Measurements from ENCODE around the gene MRPL43.

MRPL43 gene

DNA sequence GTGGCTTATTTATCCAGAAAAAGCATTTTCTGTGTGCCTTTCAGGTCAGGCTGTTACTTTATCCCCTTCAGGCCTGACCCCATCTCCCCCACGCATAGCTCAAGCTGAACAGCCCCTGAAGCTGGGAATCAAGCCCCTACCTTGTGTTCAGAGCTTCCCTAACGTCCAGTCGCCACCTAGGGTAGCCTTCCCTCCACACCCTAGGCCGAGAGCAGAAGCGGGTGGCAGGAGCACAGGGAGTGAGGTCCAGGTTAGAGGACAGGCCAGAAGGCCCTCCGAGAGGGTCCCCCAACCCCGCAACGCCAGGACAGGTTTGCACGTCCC lies 18.5 kb downstream of the MRPL43 start:
- in situ Hi-C loops (cut with MboI; ENCODE audit: low sequenced_read_pairs) = no loop called here

DNA sequence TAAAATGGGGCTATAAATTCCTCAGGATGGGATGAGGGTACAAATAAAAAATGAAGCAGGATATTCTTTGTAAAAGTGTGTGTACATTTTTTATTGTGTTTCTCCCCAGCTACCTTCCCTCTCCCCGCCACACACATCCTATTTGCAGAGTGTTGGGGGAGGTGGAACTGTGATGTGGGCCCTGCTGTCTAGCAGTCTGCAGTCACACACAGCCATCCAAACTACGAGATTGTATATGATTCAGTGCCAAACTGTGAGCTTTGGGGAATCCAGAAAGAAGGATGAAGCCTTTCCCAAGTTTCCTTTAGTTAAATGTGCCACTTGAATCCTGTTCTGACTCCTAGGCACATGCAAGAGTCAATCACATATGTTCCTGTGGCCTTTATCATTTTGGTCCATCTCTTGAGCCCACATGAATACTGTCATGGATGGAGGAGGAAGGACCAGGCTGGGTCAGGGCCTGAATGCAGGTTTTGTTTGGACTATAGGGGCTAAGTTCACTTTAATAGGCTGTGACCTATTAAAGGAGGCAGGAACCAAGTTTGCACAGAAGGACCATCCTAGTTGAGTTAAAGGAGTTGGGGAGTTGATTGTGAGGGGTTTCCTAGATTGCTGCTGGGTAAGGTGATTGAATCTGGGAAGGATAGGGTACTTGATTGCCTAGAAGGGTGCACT lies 19.1 kb downstream of the MRPL43 start:
- in situ Hi-C loops (cut with MboI; ENCODE audit: low sequenced_read_pairs) = no loop called here

DNA sequence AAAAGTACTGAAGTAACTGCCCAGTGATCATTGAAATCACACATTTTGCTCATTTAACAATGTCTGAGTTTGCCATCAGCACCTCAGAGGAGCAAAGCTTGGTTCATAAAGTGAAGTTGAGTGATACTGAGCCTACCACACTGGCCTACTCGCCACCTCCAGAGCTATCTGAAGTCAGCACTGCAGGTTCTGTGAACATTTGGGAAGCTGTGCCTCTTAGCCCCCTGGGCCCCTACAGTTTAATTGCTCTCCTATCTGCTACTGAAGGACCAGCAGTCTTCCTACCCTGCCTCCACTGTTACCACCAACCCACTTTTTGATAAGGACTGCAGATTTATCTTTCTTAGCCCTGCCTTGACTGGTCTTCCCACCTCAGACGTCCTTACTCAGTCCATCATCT lies 20.0 kb downstream of the MRPL43 start:
- in situ Hi-C loops (cut with MboI; ENCODE audit: low sequenced_read_pairs) = no loop called here

DNA sequence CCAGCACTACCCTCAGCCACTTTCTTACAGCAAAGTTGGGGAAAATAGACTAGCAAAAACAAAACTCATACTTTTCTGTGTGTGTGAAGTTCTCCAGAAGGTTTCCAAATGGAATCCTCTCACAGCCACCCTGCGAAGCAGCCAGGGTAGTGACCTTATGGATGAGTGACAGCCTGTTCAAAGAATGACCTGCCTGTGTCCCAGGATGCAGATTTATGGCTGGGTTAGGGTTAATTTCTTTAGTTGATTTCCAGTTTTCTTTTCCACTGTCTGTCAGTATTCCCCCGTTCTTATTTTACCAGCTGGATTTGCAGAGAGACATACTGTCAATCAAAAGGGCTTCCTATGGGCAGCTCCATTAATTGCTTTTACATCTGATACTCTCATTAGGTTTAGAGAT lies 20.4 kb downstream of the MRPL43 start:
- in situ Hi-C loops (cut with MboI; ENCODE audit: low sequenced_read_pairs) = no loop called here

DNA sequence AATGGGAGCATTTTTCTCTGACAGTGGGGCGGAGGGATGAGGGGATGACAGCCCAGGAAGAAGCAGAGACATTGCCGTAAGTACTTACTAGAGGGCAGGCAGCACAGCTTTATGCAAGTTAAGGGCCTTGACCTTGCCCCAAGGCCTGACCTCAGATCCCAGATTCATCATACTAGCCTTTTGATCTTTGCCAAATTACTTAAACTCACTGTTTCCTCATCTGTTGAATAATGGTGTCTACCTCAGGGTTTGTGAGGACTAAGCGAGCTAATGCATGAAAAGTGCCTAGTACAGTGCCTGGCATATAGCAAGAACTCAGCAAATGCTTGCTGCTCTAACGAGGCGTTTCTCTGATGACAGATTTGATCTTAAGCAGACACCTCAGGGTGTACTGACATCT lies 21.5 kb downstream of the MRPL43 start:
- in situ Hi-C loops (cut with MboI; ENCODE audit: low sequenced_read_pairs) = no loop called here

DNA sequence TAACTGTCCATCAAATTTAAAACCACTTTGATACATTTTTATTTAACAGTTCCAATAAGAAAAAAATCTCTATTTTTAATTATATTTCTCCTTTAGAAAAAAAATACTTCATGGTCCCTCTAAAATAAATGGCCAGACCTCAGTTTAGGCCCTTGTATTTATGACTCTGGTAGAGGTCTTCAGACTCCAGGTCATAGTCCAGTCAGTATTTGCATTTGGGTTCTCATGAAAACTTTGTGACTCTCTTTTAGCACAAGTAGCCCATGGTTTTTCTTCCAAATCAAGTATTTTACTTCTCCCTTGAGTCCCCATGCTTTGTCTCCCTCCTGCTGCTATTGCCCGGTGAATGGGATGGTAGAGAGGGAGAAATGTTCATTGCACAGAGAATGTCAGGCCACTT lies 23.5 kb downstream of the MRPL43 start:
- in situ Hi-C loops (cut with MboI; ENCODE audit: low sequenced_read_pairs) = no loop called here

DNA sequence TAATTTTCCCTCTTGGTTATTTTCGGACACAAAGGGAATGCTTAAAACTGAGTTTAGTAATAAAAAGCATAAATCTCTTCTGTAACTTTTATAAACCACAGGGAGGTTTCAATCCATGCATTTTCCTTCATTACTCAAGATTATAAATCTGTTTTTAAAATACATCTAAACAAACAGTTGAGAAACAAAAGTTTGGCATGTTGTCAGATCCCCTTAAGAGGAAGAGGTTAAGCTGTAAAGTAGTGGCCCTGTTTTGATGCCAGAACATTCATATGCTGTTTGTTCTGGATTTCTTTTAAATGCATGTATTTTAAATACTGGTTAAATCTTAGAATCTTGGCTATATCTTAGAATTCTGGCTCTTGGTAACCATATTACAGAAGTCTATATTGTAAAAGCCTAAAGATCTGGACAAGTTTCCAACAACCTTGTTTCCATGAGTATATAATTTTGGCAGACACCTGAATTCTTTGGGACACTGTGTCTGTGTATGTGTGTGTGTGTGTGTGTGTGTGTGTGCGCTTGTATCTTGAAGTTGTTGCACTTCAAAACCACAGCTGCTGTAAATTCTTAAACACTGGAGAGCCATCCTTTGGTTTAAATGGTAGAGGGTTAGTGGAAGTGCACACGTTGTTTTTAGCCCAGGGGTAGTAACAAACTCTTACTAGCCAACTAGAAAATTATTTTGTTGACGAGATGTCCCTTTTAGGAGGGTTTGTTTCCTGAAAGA lies 24.8 kb downstream of the MRPL43 start:
- in situ Hi-C loops (cut with MboI; ENCODE audit: low sequenced_read_pairs) = no loop called here

DNA sequence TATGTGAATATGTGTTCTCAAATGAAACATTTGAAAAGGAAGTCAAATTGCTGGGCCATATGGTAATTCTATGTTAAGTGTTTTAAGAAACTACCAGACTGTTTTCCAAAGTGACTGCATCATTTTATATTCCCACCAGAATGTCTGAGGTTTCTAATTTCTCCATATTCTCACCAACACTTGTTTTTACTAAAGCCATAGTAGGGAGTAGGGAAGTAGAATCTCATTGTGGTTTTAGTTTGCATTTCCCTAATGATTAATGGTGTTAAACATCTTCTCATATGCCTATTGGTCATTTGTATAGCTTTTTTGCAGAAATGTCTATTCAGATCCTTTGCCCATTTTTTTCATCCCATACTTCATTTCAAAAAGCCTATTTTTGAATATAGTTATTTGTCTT lies 27.0 kb downstream of the MRPL43 start:
- in situ Hi-C loops (cut with MboI; ENCODE audit: low sequenced_read_pairs) = no loop called here

DNA sequence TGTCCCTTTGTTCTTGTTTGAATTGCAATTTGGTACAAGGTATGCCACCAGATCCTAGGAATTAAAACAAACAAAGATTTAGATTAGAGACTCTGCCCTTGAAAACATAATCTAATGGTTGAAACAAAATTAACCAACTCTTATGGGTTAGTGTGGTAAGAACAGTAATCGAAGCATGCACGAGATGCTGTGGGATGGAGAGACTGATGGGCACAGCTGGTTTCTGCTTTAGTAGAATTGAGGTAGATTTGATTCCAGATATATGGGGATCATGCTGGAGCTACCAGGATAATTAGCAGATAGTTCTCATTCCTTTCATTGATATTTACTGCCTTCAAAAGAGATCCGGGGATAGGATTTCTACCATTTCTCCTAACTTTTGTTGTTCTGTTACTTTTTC lies 38.4 kb downstream of the MRPL43 start:
- in situ Hi-C loops (cut with MboI; ENCODE audit: low sequenced_read_pairs) = no loop called here

DNA sequence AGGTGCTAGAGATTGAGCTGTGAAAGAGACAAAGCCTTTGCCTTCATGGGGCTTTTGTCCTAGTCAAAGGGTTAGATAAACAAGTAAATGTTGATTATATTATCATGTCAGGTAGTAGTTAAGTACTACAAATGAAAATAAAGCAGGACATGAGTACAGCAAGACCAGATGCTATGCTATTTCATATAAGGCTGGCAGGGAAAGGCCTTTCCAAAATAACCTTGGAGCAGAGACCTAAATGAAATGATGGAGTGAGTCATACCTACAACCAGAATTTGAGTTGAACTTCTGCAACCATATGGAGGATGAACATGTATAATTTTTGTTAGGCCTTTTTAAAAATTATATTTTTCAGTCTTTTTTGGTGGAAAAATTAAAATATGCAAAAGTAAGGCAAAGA lies 41.5 kb downstream of the MRPL43 start:
- in situ Hi-C loops (cut with MboI; ENCODE audit: low sequenced_read_pairs) = no loop called here

DNA sequence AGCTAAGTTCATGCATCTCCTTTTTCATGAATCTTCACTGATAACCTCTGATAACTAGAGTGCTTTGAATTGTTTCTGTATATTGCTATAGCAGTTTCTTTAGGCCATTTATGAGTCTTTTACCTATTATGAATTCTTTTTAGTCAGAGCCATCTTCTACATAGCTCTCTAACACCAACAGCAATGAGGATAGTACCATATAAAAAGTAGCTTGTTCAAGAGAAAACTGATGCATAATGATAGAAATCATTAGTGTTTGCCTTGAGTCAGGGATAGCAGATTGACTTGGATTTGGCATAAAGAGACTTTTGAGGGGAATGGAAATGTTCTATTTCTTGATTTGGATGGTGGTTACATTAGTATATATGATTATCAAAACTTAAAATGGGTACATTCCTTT lies 43.8 kb downstream of the MRPL43 start:
- in situ Hi-C loops (cut with MboI; ENCODE audit: low sequenced_read_pairs) = no loop called here

DNA sequence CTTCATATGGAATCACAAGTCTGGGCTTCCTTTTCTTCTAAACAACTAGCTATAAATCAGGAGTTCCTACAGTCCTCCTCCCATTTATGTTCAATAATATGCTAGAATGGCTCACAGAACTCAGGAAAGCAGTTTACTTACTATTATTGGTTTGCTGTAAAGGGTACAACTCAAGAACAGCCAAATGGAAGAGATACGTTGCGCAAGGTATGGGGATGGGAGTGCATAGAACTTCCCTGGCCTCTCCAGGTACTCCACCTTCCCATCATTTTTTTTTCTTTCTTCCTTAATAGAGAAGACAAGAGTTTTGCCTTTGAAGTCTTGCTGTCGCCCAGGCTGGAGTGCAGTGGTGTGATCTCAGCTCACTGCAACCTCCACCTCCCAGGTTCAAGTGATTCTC lies 45.1 kb downstream of the MRPL43 start:
- in situ Hi-C loops (cut with MboI; ENCODE audit: low sequenced_read_pairs) = no loop called here

DNA sequence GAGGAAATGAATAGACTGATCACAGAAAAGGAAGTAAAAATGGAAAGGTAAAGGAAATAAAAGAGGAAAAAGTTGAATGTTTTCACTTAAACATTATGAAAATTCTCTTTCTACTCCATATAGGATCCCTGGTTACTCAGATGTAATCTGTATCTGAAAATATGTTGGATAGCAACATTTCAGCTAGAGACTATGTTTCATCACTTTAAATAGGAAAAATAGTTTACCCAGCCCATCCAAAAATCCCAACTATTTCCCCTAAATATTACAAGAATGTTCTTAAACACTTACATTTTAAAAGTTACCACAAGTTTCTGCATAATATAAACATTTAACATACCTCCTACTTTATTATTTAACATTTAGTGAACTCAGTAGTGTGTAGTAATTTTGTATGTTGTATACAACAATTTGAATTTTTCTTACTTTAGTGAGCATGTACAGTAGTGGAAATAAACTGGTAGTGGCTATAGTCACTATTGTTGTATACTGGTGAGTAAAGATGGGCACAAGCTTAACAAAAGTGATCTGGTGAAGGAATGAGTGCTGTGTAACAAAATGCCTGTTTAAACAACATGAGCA lies 47.4 kb downstream of the MRPL43 start:
- in situ Hi-C loops (cut with MboI; ENCODE audit: low sequenced_read_pairs) = no loop called here

All from HL-60/S4 (cell line).